ENCODE results near the gene TEFM. TPM values are rescaled to one million over a fixed set of nuclear protein-coding genes. Genes with fewer than 3 reads are reported as not detected.
"Not testable (repeated sequence)": the region's sequence is repeated elsewhere in the genome, so short reads cannot be mapped to it uniquely, and the experiment has no call there.

Gene TEFM
- total RNA-seq, 1 experiment from 2014 or later: 19.2 TPM

DNA sequence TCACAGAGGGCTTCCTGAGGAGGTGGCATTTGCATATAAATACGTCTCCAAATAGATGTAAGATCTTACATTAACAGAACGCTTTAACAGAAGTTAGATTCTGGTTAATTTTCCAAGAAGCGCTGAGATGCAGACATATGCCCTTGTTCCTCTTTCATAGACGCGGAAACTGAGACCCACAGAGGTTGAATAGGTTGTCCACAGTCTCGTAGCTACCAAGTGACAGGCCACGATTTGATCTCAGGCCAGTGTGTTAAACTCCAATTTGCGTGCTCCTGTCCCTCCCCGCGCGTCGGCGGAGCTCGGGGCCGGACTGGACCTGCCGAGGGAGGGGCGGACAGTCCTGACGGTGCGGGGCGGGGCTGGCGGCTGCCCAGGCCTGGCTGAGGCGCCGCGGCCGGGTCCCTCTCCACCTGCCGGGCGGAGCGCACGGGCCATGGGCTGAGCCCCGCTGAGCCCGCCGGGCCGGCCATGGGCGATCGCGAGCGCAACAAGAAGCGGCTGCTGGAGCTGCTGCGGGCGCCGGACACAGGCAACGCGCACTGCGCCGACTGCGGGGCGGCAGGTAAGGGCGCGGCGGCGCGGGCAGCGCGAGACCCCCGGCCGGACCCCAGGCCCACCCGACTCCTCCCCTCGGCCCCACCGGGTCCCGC, 15.6 kb upstream of the TEFM start, which contains the start of gene ADAP2:
ADAP2 (plus strand) TSS at position 402 of the 653 bp plus-strand sequence; CDS start at position 472, 70 bp downstream.
- DNase-seq (ENCODE audit: low spot score): no peak

- DNase-seq (ENCODE audit: low spot score): no peak
Observed at GRCh38 chr17:30920683-30921543, 14.9 kb upstream of the TEFM start.

DNA sequence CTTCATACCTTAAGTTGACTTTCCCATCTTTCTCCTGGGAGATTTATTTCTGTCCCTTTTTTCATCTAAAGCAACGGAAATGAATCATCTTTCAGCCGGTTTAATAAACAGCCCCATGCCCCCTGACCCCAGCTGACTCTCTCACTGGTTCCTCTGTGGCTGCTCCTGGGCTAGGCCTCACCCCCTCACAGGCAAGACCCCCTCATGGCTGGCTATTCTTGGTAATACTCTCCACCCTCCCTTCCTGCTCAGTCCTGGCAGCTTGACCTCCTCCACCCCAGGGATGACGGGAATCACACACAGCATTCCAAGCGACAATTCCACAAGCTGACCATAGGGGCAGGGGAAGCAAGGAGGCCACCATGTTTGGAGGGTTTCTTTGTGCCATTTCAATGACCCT, 14.2 kb upstream of the TEFM start:
- DNase-seq (ENCODE audit: low spot score): no peak

GRCh38 chr17:30917050-30917449, 11.0 kb upstream of the TEFM start:
- no peak for DNase-seq (ENCODE audit: low spot score)

DNA sequence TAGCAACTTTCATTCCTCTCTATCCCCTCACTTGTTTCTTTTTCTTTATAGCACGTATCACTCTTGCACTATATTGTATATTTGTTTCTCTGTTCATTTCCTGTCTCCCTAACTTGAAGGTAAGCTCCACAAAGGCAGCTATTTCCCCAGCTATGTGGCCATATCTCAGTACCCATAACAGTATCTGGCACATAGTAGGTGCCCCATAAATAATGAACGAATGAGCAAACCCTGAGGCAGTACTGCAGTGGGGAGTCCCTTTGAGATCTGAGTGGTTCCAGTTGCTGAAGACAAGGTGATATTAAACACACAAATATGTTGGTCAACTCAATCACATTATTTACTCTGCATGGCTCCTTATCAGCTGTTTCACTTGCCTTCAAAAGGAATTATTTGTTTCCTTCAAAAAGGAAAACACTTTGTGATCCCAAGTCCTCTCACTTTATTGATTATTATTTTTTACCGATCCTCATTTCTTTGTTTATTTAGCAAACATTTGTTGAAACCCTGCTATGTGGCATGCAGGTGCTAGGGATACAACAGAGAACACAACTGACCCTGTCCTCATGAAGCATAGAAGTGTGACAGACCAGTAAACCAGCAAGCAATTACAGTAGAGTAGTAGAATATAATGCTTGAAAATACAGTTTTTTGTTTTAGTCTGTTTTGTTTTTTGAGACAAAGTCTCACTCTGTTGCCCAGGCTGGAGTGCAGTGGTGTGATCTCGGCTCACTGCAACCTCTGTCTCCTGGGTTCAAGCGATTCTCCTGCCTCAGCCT, 10.0 kb upstream of the TEFM start:
- DNase-seq (ENCODE audit: low spot score): no peak

- DNase-seq (ENCODE audit: low spot score): no peak
Observed at GRCh38 chr17:30913955-30914354, 7.9 kb upstream of the TEFM start.

DNA sequence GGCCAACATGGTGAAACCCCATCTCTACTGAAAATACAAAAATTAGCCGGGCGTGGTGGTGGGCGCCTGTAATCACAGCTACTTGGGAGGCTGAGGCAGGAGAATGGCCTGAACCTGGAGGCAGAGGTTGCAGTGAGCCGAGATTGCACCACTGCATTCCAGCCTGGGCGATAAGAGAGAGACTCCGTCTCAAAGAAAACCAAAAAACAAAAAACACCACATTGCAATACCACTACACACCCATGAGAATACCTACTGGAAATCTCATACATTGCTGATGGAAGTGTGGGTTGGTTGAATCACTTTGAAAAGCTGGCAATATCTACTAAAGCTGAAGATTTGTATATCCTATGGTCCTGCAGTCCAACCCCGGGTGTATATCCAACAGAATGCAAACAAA, 4.1 kb upstream of the TEFM start:
- DNase-seq (ENCODE audit: low spot score): not testable (repeated sequence)

DNA sequence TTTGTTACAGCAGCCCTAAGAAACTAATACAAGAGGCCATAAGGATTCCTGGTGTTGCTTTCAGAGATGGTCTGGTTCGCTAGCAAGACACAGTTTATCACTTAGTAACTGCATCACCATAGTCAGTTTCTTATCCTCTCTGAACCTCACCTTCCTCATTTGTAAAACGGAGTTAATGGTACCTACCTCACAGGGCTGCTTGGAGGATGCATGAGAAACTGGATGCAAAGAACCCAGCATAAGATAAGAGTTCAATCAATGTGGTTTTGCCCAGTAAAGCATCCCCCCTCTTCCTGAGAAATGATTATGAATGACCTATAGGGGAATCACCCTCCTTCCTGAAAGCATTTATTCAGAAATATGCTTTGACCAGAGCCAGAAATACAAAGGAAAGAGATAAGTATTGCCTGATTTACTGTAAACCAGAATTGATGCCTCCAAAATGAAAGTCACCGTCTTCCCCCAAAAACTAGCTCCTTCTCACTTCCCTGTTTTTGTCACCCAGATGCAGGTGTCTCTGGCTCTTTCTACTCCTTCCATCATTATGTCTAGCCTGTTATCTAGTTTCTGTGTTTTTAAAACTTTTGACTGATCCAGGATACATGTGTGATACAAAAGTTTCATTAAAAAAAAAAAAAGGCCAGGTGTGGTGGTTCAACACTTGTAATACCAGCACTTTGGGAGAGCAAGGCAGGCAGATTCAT, 2.8 kb upstream of the TEFM start:
- DNase-seq (ENCODE audit: low spot score): no peak

- no peak for DNase-seq (ENCODE audit: low spot score)
Observed at GRCh38 chr17:30905742-30906100, 317 bp downstream of the TEFM start.

DNA sequence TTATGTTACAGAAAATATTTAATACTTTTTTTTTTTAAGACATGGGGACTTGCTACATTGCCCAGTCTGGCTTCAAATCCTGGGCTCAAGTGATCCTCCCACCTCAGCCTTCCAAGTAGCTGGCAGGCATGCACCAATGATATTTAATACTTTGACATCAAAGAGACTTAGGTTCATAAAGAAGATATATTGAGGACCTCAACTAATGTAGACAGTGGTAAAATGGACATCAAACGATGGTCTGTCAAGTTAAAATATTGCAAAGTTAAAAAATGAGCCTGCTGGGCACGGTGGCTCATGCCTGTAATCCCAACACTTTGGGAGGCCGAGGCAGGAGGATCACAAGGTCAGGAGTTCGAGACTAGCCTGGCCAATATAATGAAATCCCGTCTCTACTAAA, 8.7 kb downstream of the TEFM start:
- no peak for DNase-seq (ENCODE audit: low spot score)

DNA sequence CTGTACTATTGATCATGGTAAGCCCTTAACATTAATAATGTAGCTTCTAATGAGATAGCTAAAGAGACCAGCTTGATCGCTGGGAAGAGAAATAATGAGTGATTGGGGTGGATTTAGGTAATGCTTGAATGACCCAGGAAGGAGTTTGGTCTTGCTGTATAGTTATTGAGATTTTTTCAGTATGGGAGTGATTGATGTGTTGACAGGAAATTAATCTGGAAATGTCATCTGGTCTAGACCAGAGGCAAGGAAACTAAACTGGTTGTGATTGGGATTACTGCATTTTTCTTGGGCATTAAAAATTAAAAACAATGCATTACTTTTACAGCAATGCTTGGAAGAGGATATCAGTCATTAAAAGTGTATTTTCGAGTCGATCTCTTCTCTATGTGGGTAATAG, 11.8 kb downstream of the TEFM start:
- no peak for DNase-seq (ENCODE audit: low spot score)

DNA sequence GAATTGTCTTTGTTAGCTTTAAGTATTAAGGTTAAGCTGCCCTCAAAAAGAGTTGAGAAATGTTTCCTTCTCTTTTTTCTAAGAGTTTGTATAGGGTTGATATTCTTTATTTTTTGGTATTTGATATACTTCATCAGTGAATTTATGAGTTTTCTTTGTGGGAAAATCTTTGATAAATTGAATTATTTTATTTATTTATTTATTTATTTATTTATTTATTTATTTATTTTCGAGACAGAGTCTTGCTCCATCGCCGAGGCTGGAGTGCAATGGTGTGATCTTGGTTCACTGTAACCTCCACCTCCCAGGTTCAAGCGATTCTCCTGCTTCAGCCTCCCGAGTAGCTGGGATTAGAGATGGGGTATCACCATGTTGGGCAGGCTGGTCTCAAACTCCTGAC, 19.9 kb downstream of the TEFM start:
- no peak for DNase-seq (ENCODE audit: low spot score)

DNA sequence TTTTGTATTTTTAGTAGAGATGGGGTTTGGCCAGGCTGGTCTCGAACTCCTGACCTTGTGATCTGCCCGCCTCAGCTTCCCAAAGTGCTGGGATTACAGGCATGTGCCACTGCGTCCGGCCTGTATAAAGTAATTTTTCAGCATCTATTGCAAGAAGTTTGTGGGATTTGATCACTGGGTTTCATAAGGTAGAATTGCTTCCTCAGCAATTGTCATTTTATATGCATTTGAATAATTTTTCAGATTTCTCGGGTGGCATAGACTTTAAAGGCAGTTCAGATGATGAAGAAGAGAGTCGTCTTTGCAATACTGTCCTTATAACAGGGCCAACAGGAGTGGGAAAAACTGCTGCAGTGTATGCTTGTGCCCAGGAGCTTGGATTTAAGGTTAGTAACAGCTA, 37.0 kb downstream of the TEFM start:
- no peak for DNase-seq (ENCODE audit: low spot score)

- no peak for DNase-seq (ENCODE audit: low spot score)
Observed at GRCh38 chr17:30864636-30865035, 41.4 kb downstream of the TEFM start.

- DNase-seq (ENCODE audit: low spot score): peak; percentile 6
Observed at GRCh38 chr17:30858556-30859250, 47.3 kb downstream of the TEFM start.

DNA sequence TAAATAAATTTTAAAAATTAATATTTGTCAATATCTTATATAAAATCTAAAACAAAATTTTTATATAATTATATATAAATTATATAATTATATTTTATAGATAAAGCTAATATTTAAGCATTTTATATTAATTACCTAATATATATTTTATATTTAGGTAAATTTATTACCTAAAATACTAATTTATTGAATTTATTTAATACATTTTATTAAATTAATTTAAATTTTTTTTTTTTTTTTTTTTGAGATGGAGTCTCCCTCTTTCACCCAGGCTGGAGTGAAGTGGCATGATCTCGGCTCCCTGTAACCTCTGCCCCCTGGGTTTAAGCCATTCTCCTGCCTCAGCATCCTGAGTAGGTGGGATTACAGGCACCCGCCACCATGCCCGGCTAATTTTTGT, 51.9 kb downstream of the TEFM start:
- no peak for DNase-seq (ENCODE audit: low spot score)

Other genes starting within 250 kb of the TEFM start
- gene CRLF3, start 81.5 kb downstream of the TEFM start, total RNA-seq (2014; rRNA removed; shearing (Covaris generic)): 9.7 and 13.9 TPM in 2 replicates
- gene ATAD5, start 74.3 kb downstream of the TEFM start, total RNA-seq (2014; rRNA removed; shearing (Covaris generic)): 1.8 and 4.5 TPM in 2 replicates
- 0.21 TPM in 1 of 2 replicates, not detected in the other for gene ADAP2, start 15.7 kb upstream of the TEFM start, total RNA-seq (2014; rRNA removed; shearing (Covaris generic))
- 14.8 and 19.6 TPM in 2 replicates for gene RNF135, start 64.8 kb upstream of the TEFM start, total RNA-seq (2014; rRNA removed; shearing (Covaris generic))
- gene NF1, start 188.7 kb upstream of the TEFM start, total RNA-seq (2014; rRNA removed; shearing (Covaris generic)): 12.8 and 23.2 TPM in 2 replicates